Lower lobe of right lung (tissue), 2 donors: Measurements from ENCODE around the gene PAMR1. TPM values are rescaled to one million over a fixed set of nuclear protein-coding genes. Genes with fewer than 3 reads are reported as not detected.

Experiments
- ATAC-seq, 2 donors: fragments of 200-7000 bp; cut with Tn5 transposase; one replicate each; pipeline ENCODE4 v1.9.1; 2020 to 2022; ENCODE audit warnings: mild to moderate bottlenecking in 2 of 2, moderate library complexity in 2 of 2
- DNase-seq: peaks from one replicate; pipeline ENCODE4 v3.0.0-alpha.2; 2020
- H3K27ac ChIP-seq: fragments of 200-600 bp; one replicate; pipeline ENCODE4 v1.8.0; 2022
- H3K27me3 ChIP-seq: fragments of 200-600 bp; one replicate; pipeline ENCODE4 v1.8.0; 2022; ENCODE audit warnings: low read depth
- H3K36me3 ChIP-seq: fragments of 200-600 bp; one replicate; pipeline ENCODE4 v1.8.0; 2022; ENCODE audit warnings: mild to moderate bottlenecking
- H3K4me1 ChIP-seq: fragments of 200-600 bp; one replicate; pipeline ENCODE4 v1.8.0; 2022
- H3K4me3 ChIP-seq: fragments of 200-600 bp; one replicate; pipeline ENCODE4 v1.8.0; 2022; ENCODE audit warnings: mild to moderate bottlenecking
- H3K9me3 ChIP-seq: fragments of 200-600 bp; one replicate; pipeline ENCODE4 v1.8.0; 2022
- CTCF ChIP-seq: fragments of 200-600 bp; IDR thresholded peaks from one replicate; pipeline ENCODE4 v1.8.0; 2022; ENCODE audit warnings: antibody characterized with exemption, mild to moderate bottlenecking
- intact Hi-C: fragments of 100-400 bp; cut with DNase I; formaldehyde crosslinking; loops from one replicate; pipeline ENCODE4 v1.11.0; 2022
- total RNA-seq: library from RNA; stranded (reverse); fragmentation: NEBNext Ultra II Directional; extraction: Animal tissue kit (Norgen Biotek cat#: 25700); gene quantifications from one replicate; pipeline ENCODE4 v1.2.1, GENCODE V29; 2021
- donor health status: DM: no; HTN: yes; CAD: no; lungs with severe emphysema.

The PAMR1 gene
- total RNA-seq, 1 donor from 2014 or later: 5.6 TPM

GRCh38 chr11:35515224-35515623 lies 10.2 kb downstream of the PAMR1 start:
- no peaks in the 10 kb centered on the region for H3K4me1 ChIP-seq
- H3K4me3 ChIP-seq: no peak overlapping the region
- ATAC-seq (no peak), DNase-seq (no peak)
- H3K9me3 ChIP-seq: no peaks in the 10 kb centered on the region
- TF ChIP-seq CTCF: no peak
- no peaks in the 10 kb centered on the region for H3K36me3 ChIP-seq
- intact Hi-C loops: no loop called here
- no peak overlapping the region for H3K27ac ChIP-seq
- H3K27me3 ChIP-seq: no peaks in the 10 kb centered on the region

GRCh38 chr11:35514481-35514880 lies 10.9 kb downstream of the PAMR1 start:
- TF ChIP-seq CTCF: no peak
- H3K9me3 ChIP-seq: no peaks in the 10 kb centered on the region

GRCh38 chr11:35511666-35512065 lies 13.8 kb downstream of the PAMR1 start:
- H3K4me1 ChIP-seq: no peaks in the 10 kb centered on the region
- no peak overlapping the region for H3K4me3 ChIP-seq
- ATAC-seq (no peak), DNase-seq (no peak)
- H3K36me3 ChIP-seq: no peaks in the 10 kb centered on the region
- H3K27me3 ChIP-seq: no peaks in the 10 kb centered on the region
- no peak for TF ChIP-seq CTCF
- intact Hi-C loops: no loop called here
- H3K27ac ChIP-seq: no peak overlapping the region
- H3K9me3 ChIP-seq: no peaks in the 10 kb centered on the region

More at GRCh38 chr11:35514481-35514880, 10.9 kb downstream of the PAMR1 start:
- no peak for ATAC-seq
- H3K4me1 ChIP-seq: no peaks in the 10 kb centered on the region
- no peak overlapping the region for H3K27ac ChIP-seq
- no peaks in the 10 kb centered on the region for H3K36me3 ChIP-seq
- no peak for DNase-seq
- no peak overlapping the region for H3K4me3 ChIP-seq
- intact Hi-C loops: no loop called here
- H3K27me3 ChIP-seq: no peaks in the 10 kb centered on the region

- no peak for DNase-seq
- H3K36me3 ChIP-seq: no peaks in the 10 kb centered on the region
- H3K27me3 ChIP-seq: no peaks in the 10 kb centered on the region
- no peaks in the 10 kb centered on the region for H3K9me3 ChIP-seq
- H3K4me3 ChIP-seq: no peak overlapping the region
- intact Hi-C loops: no loop called here
- no peaks in the 10 kb centered on the region for H3K4me1 ChIP-seq
- no peak overlapping the region for H3K27ac ChIP-seq
- no peak for ATAC-seq
- TF ChIP-seq CTCF: no peak
Measured at GRCh38 chr11:35507688-35508087, 17.7 kb downstream of the PAMR1 start.

GRCh38 chr11:35501776-35502175 lies 23.6 kb downstream of the PAMR1 start:
- DNase-seq (no peak), ATAC-seq (no peak)
- H3K27ac ChIP-seq: no peak overlapping the region
- no peak overlapping the region for H3K4me3 ChIP-seq
- H3K9me3 ChIP-seq: no peaks in the 10 kb centered on the region
- no peak for TF ChIP-seq CTCF
- intact Hi-C loops: no loop called here
- H3K4me1 ChIP-seq: no peaks in the 10 kb centered on the region
- no peaks in the 10 kb centered on the region for H3K36me3 ChIP-seq
- no peaks in the 10 kb centered on the region for H3K27me3 ChIP-seq

- H3K27me3 ChIP-seq: no peaks in the 10 kb centered on the region
- H3K9me3 ChIP-seq: no peaks in the 10 kb centered on the region
- no peak overlapping the region for H3K4me3 ChIP-seq
- H3K36me3 ChIP-seq: no peaks in the 10 kb centered on the region
- no peak for TF ChIP-seq CTCF
- no peak for ATAC-seq
- no peaks in the 10 kb centered on the region for H3K4me1 ChIP-seq
- intact Hi-C loops: no loop called here
- DNase-seq: no peak
- no peak overlapping the region for H3K27ac ChIP-seq
Measured at GRCh38 chr11:35500744-35501143, 24.7 kb downstream of the PAMR1 start.
